GM20431 (cell line): ENCODE results near the gene AUP1.

Source experiments
- in situ Hi-C: fragments of 300-500 bp; cut with MseI, MboI; formaldehyde crosslinking; loops from one replicate; pipeline ENCODE4 v1.15.0; 2020; ENCODE audit warnings: low sequenced_read_pairs; ENCODE audit not compliant: unreplicated experiment

The AUP1 gene

DNA sequence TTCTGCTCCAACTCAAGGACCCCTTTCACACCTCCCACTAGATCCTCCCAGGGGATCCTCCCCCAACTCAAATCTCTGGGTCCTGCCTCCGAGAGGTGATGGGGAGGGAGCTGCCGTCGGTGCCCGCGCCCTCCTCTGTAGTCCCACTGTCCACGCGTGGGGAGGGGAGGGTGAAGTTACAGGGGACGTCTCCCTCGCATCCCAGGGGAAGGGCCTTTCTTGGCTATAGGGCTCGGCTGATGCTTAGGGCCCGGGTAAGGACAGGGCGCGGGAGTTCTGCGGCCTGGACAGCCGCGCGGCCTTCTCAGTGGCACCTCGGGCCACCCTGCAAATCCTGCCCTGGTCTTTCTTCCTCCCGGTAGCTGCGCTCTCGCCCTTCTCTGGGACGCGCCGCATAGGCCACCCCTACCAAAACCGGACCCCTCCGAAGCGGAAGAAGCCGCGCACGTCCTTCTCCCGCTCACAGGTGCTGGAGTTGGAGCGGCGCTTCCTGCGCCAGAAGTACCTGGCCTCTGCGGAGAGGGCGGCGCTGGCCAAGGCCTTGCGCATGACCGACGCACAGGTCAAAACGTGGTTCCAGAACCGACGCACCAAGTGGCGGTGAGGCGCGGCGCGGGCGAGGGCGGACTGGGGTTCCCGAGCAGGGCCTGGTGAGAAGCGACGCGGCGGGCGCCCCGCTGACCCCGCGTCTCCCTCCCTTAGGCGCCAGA lies 14.1 kb downstream of the AUP1 start:
- in situ Hi-C loops: no loop called here

DNA sequence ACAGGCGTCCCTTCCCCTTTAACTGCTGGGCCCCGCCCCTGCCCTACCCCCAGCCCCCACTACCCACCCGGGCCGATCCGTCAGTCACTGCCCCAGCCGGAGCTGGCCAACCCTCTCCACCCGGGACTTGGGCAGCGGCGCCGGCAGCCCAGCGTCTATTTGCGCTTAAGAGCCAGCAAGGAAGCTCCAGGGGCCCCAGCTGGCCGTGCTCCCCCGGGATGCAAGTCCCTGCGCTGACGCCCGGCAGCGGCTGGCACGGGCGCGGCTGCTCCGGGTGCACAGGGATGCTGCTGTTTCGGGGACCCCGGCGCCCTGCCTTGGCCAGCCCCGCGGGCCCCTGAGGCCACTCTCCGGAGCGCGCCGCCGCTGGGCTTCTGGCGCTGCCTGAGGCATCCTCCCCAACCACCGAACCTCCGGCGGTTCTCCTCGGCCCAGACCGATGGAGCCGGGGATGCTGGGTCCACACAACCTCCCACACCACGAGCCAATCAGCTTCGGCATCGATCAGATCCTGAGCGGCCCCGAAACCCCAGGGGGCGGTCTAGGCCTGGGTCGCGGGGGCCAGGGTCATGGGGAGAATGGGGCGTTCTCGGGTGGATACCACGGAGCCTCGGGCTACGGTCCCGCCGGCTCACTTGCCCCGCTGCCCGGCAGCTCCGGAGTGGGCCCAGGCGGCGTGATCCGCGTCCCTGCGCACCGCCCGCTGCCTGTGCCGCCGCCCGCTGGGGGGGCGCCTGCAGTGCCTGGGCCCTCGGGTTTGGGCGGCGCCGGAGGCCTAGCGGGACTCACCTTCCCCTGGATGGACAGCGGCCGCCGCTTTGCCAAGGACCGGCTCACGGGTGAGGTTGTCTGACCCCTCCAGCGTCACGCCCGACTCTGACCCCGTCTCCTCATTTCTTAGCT lies 14.9 kb downstream of the AUP1 start, which contains the start of gene TLX2:
TSS of gene TLX2 (plus strand) at position 83 of the 903 bp plus-strand sequence. CDS start at position 440, 357 bp downstream.
- in situ Hi-C loops: no loop called here

DNA sequence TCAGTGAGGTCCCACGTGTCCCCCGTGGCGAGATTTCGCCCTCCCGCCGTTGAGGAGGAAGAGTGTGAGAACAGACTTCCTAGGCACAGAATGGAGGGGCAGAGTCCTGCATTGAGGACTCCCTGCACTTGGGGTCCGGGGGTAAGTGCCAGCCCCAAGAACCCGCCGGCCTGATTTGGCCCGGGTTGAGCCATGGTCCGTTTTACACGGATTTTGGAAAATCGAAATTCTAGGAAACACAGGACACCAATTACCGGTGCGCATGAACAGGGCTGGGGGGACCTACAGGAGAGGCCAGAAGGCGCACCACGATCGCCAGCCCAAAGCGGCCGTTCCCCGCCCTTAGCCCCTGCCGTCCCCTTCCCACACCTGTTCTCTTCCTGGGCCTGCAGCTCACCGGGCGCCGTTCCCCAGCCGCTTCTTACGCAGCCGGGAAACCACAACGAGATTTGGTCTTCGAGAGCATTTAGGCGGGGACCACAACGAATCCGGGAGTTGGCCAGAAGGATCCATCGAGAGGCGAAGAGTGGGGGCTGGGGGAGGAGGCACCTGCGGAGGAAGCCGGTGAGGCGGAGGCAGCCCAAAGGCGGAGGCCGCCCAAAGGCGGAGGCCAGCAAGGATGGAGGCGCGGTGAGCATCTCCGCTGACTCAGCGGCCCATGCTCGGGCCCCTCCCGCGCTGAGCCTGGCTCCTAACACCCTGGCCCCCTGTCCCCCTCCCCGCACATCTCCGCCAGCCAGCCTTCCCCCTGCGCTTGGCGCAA lies 15.7 kb downstream of the AUP1 start:
- in situ Hi-C loops: no loop called here

DNA sequence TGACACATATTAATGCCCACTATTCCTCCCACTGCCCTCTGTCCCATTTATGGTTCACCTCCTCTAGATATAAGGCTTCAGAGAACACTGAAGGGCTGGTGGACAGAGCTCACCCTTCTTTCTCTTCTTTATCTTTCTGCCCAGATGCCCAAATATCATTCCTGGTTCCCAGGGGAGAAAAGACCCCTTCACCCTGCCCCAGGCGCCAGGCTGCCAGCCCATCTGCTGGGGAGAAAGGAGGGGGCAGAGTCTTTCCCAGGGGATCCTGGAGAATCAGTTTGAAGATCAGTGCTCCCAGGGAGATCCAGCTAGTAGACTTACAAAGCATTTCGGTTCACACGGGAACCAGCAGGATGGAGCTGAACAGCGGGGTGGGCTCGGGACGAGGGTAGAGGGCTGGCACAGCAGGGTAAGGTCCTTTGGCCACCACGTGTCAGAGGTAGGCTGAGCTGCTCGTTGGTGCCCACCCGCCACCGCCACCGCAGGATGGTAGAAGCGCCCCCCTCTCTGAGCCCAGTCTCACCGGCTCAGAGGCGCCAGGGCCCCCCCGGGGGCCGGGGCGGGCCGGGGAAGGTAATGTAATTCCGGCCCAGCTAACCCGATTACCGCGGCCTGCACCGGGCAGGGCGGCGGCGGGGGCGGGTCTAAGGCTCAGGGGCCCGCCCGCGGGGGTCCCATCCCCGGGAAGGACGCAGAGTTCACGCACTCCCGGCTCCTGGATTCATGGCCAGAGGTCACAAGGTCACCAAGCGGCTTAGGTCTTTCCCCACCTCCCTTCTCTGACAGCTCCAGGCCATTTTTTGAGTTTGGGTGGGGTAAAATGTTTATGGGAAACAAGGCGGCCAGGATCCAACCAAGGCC lies 16.5 kb downstream of the AUP1 start:
- in situ Hi-C loops: no loop called here

DNA sequence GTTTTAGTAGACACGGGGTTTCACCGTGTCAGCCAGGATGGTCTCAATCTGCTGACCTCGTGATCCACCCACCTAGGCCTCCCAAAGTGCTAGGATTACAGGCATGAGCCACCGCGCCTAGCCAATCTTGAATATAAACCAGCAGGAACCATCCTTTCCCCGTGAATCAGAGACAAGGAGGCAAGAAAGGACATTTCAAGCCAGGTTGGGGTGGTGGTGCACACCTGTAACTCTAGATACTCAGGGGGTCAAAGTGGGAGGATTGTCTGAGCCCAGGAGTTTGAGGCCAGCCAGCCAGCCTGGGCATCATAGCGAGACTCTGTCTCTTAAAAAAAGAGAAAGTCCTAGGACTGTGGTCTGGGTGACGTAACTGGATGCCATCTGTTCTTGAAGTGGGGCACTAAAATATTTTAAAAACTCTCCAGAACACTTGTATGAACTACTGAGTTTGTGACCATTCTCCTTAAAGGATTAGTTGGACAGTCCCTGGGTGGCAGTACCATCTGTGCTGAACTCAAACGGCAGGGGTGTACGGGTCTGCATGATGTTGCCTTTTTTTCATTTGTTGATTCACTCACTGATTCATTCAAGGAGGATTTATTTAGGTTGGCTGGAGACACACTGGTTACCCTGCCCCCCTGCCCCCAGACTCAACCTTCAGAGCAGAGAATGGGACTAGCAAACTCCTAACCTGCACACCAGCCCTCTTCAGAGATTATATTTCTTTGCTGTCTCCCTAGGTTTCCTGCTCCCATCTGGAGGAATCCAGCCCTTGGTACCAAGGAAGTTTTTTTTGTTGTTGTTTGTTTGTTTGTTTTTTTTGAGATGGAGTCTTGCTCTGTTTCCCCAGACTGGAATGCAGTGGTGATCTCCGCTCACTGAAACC lies 18.2 kb downstream of the AUP1 start:
- in situ Hi-C loops: no loop called here

DNA sequence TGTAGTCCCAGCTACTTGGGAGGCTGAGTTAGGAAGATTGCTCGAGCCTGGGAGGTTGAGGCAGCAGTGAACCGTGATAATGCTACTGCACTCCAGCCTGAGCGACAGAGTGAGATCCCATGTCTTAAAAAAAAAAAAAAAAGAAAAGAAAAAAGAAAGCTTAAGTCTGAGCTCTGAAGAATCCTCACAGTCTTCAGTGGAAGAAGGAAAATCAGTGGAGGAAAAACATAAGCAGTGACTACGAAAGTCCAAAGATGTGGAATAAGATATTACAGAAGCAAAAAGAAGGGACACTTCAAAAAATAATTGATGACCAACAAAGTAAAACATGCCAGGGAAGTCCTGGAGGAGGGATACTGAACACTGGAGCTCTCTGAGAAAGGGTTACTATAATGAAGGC lies 19.2 kb downstream of the AUP1 start:
- in situ Hi-C loops: no loop called here

DNA sequence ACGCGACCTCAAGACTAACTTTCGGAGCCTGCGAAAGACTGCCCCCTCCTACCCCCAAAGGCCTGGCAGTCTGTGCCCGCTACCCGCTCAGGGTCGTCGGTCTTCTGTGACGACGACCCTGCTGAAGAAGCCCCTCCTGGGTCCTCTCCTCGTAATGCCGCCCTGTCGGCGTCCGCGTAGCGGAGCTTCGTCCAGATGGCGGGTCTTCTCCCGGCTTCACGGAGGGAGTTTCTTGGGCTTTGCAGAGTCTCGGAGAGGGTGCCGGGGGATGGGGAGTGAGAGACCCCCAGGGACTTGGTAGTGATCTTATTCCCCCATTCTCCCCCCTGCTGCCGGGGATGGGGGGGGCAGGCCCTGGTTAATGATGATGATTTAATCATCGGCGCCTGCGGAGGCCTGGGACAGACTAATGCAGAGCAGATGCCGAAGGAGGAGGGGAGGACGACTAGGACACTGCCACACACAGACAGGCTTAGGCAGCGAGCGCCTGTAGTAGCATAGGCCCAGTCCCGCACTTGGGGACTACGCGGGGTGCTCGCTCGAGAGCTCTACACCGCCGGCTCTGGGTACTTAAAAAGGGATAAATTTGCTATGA lies 21.5 kb downstream of the AUP1 start:
- in situ Hi-C loops: no loop called here

DNA sequence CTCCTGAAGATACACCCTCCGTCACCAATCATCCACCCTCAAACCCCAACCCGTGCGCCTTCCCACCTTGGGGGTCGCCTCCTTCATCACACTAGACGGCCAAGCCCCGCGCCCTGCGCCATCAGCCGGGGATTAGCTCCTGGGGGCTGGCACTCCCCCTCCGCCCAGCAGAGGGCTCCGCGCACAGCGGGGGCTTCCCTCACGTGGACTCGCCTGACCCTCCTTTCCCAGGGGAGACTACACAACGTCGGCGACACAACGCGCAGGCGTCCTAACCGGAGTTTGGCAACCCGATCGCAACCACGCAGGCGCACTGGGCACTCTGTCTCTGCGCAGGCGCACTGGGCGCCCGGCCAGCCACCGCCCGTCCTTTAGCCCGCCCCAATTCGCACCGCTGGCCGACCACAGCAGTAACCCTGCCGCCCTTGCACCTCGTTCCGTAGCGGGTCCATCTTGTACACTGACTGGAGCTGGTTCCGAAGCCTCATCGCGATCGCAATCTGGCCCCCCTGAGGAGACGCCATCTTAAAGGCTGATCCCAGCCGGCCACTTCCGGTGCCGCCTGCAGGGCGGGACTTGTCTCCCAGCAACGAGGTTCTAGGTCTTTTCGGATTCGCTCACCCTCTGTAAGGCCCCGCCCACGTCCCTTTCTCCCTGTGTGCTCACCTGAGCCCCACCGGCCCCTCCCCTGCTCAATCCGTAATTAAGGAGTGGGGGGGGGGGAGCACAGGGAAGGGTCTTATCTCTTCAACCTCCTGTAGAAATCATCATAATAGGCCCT lies 22.2 kb downstream of the AUP1 start, which contains the start of gene PCGF1:
TSS of gene PCGF1 (minus strand) at position 551 of the 781 bp plus-strand sequence. CDS start at position 524, 27 bp downstream.
- in situ Hi-C loops: no loop called here

DNA sequence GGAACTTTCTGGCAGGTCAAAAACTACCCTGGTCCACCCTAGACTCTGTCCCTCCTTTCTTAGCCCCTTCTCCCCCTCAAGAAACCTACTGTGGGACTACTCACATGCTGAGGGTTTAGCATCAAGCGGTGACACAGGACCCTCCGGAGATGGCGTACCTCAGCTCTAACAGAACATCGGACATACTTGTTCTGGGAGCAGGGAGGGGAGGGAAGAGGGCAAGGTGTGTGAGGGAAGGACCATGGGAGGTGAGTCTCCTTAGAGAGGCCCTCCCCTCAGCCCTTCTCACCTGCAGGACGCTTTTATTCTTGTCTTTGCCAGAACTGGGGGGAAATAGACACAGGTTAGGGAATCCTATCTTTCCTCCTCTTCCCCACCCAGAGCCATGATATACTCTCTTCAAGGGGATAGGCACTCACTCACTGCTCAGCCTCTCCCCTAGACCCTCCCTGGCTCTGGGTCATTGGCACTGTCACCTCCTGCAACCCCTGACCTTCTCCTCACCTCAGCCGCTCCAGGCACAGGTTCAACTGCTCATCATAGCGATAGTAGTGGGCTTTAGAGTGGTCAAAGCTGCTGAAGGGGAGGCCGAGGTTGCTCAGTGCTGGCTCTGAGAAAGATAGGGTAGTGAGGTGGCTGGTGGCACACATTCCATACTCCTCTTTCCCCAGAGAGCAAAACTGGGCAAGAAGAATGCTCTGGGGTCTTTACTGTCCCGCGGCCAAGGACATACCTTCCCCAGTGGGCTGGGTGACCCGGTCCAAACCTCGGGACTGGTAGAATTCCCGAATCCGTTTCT lies 23.9 kb downstream of the AUP1 start:
- in situ Hi-C loops: no loop called here

DNA sequence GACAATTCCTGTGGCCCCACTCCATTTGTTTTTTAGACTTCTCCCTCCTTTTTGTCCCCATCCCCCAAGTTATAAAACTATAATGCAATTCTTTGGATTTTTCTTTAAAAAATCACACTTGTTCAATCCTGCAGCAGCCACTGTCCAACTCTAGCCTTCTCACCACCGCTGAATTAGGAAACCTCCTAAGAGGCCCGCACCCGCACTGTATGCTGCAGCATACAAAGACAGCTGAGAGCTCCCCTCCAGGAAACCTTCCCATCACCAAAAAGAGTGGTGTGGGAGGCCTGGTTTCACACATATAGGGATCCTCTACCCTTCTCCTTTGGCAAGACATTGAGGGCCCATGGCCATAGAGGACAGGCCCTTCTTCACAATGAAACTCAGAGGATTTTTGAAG lies 24.9 kb downstream of the AUP1 start:
- in situ Hi-C loops: no loop called here

DNA sequence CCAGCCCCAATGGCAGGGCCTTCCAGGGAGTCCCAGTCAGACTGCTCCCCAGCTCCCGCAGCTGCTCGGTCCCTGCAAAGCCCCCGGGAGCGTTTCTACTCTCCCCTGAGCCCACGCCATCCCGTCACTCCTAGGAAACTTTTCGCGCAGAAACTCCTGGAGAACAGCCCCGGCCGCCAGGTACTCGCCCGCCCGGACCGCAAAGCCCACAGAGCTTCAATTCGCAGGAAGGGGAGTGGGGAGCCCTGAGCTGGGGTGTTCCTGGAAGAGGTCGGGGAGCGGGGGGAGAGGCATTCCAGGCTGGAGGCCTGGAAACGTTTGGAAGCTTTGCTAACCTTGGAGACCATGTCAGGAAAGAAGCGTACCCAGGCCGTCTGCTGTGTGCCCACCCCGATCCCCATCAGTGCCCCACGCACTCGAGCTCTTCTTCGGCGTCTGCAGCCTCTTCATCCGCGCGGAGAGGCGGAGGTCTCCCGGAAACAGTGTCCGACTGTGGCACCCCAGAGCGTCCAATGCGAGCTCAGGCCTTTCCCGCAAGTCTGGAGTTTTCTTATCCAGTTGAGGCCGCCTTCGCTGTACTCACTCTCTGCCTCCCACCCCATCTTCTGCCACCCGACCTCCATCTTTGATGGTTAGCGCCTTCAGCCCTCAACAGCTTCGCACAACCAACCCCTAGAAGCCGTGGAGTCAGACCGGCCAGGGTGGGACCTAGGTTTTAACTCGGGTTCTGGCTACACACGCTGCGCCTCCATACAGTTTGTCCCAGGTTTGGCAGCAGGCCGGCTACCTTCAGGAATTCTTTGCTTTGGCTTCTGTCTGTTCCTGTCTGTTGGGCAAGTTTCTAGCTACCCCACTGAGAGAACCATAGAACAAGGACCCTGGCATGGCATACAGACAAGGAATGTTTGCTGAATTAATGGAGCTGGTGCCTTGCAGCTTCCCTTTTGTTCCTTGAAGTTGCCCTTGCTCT lies 25.7 kb downstream of the AUP1 start:
- in situ Hi-C loops: no loop called here

DNA sequence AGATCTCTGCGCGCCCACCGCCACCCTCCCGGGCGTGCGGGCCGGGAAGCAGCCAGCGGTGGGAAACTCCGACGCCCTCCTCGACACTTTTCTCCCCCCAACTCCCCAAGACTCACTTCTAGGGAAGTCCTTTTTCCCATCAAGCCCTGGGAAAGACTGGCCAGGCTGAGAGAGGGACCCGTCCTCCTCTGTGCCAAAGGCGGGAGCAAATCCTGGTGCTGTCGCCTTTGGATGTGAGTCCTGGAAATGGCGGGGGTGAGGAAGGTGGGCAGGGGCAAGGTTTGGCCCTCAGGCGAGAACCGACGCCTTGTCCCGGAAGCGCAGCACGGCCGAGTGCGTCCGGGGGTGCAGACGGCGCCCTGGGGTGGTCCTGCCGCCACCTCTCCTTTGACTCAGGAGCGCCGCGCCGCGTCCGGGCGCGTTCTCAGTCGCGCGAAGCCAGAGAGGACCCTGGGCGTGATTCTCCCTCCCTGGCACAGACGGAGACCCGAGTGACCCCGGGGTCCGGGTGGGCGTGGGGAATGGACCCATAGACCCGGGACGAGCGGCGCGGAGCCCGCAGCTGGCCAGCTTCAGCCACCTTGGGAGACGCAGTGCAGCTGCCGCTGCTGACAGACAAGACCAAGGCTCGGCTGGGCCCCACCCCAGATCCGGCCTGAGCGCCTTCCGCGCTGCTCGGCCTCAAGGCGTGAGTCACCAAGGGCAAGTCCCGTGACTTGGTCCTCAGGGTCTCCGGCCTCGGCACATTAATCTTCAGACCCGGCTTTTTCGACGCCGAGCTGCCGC lies 26.6 kb downstream of the AUP1 start:
- in situ Hi-C loops: no loop called here

DNA sequence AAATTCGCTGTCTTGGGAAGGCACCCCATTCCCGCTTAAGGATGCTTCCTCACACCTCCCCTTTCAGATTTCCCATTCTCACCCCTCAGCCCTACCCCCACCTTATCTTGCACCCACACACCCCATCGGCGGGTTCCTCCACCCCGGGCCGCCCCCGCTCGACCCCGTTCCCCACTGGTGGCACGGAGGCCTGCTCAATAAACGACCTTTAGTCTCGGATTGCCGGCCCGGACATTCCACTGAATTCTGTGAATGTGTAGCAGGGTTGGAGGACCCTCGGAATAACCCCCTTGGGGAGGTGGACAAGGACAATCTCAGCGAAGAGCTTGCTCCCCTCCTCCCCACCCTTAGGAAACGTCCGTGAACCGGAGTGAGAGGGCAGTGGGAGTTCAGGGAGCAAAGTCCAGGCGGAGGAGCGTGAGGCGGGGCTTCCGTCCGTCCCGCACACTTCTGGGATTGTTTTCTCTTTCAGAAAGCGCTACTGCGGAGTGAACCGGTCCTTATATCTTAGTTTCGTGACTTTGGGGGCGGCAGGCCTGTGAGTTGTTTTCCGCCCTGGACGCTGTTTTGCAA lies 27.3 kb downstream of the AUP1 start:
- in situ Hi-C loops: no loop called here

DNA sequence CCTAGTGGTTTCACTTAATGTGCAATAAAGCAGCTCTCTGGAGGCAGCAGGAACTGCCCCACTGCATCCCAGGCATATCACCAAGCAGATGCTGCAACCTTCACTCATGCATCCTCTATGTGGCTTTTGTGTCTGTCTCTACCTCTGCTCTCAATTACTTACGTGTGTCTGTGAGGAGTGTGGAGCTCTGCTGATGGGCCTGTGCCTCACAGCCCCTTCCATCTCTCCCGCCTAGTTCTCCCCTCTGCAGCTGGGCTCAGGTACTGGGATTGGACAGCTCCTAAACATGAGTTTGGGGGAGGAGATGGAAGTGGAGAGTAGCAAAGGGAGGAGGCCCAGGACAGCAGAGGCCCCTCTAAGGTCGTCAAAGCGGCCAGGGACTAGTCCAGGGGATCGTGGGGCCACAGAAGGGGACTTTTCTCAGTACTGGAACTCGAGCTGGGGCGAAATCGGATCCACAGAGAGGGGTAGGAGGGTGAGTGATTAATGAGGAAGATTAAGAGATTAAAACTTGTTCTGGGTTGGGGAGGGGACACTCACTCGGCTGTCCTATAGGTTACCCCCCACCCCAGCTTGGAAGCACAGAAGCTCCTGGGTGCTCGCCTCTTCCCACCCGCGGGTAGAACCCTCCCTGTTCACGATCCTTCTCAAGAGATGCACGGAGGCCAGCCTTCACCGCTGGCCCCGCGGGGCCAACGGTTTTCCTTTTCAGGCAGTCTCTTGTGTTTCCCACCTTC lies 28.0 kb downstream of the AUP1 start:
- in situ Hi-C loops: no loop called here
